Sigmoid colon (tissue), 7 donors: ENCODE data around the gene STK10. TPM values are rescaled to one million over a fixed set of nuclear protein-coding genes. Genes with fewer than 3 reads are reported as not detected.

Experiments
- DNase-seq: peaks from one replicate; pipeline ENCODE4 v3.0.0-alpha.2; 2019
- H3K27ac ChIP-seq, 4 donors: fragments of 200-600 bp; sonication (generic); one replicate each; pipeline ENCODE4 v1.5.1; 2016 to 2019; ENCODE audit warnings: mild to moderate bottlenecking in 1 of 4
- H3K27me3 ChIP-seq, 3 donors: fragments of 200-600 bp; sonication (generic); one replicate each; pipeline ENCODE4 v1.5.1; 2019; ENCODE audit warnings: mild to moderate bottlenecking in 1 of 3
- H3K36me3 ChIP-seq, 4 donors: fragments of 200-600 bp; sonication (generic); one replicate each; pipeline ENCODE4 v1.5.1; 2016 to 2019
- H3K4me1 ChIP-seq, 4 donors: fragments of 200-600 bp; sonication (generic); one replicate each; pipeline ENCODE4 v1.5.1; 2017 to 2019
- H3K4me3 ChIP-seq, 4 donors: fragments of 200-600 bp; sonication (generic); one replicate each; pipeline ENCODE4 v1.5.1; 2017 to 2019; ENCODE audit warnings: mild to moderate bottlenecking in 2 of 4, moderate library complexity in 1 of 4
- H3K9me3 ChIP-seq, 4 donors: fragments of 200-600 bp in 3 of 4; sonication (generic) in 3 of 4; one replicate each; pipeline versions ENCODE4 v1.5.1 to v1.6.1; 2013 to 2019
- CTCF ChIP-seq, 4 experiments: fragments of 450-650 bp in 3 of 4; fragments of 200-600 bp in 1 of 4; IDR thresholded peaks; one replicate each; pipeline ENCODE4 v1.5.1; 2016 to 2019; ENCODE audit warnings: antibody characterized with exemption in 4 of 4, mild to moderate bottlenecking in 3 of 4, moderate library complexity in 2 of 4
- EP300 ChIP-seq, 4 donors: sonication (generic); formaldehyde crosslinking; IDR thresholded peaks; one replicate each; pipeline ENCODE4 v1.6.1; 2017; ENCODE audit warnings: antibody characterized with exemption in 4 of 4
- POLR2A ChIP-seq, 2 donors: fragments of 450-650 bp; IDR thresholded peaks; one replicate each; pipeline ENCODE4 v1.6.1; 2016; ENCODE audit warnings: antibody characterized with exemption in 2 of 2, mild to moderate bottlenecking in 2 of 2, moderate library complexity in 2 of 2
- POLR2AphosphoS5 ChIP-seq, 4 donors: sonication (generic); formaldehyde crosslinking; IDR thresholded peaks; one replicate each; pipeline ENCODE4 v1.6.1; 2017; ENCODE audit warnings: antibody characterized with exemption in 4 of 4
- WGBS, 2 donors: extraction: QIAGEN DNeasy Blood & Tissue Kit; methylation state at CpG; one replicate each; pipeline ENCODE4 v1.1.7; 2013; 5-methylcytosine and 5-hydroxymethylcytosine counted together
- intact Hi-C: fragments of 100-400 bp; cut with DNase I; formaldehyde crosslinking; loops from one replicate; pipeline ENCODE4 v1.15.1; 2023
- polyA plus RNA-seq, 3 donors: library from polyadenylated mRNA; stranded (reverse); fragments of 200-250 nt; gene quantifications; one replicate each; pipeline ENCODE4 v1.2.3, GENCODE V29; 2013
- total RNA-seq, 4 donors: library from RNA; depleted of rRNA; stranded (reverse); fragments of >200 nt; gene quantifications; one replicate each; pipeline ENCODE4 v1.1.0, GENCODE V29; 2016
- donor health status: healthy with polysubstance abuse.
- donor health status: Bipolar disorder and iron deficiency.
- donor health status: healthy.

Gene STK10
- total RNA-seq (10 to 100 TPM in 3 of 4 donors, 1 to 10 TPM in 1; 8.9 to 16.1 (median 12.6) TPM), polyA plus RNA-seq (10 to 100 TPM in 1 of 3 donors, 1 to 10 TPM in 2; 4.2 to 28.6 (median 7.6) TPM)

GRCh38 chr5:172188033-172188892 lies at the start of gene STK10:
STK10 (minus strand) TSS chr5:172188224; CDS start chr5:172188042, 182 bp downstream.
- H3K4me3 ChIP-seq = peak within 1 kb of the TSS; percentile 72 to 87 (median 80)
- peaks cover 0 to 26% (median 16%) of the 10 kb centered on the region in 4 donors for H3K4me1 ChIP-seq
- peak within 1 kb of the TSS; percentile 89 to 93 (median 92) for H3K27ac ChIP-seq
- no peaks in the 10 kb centered on the region for H3K27me3 ChIP-seq
- WGBS, 2 donors = 0 to 1% methylated on average over 102 of the region's 102 CpGs
- TF ChIP-seq CTCF (IDR thresholded peaks at IDR 0.05) (peak; percentile 70 to 91 (median 81)), EP300 (IDR thresholded peaks at IDR 0.05) (no peak), POLR2AphosphoS5 (IDR thresholded peaks at IDR 0.05) (peak in 2 of 4 donors; percentile 60 to 71), POLR2A (IDR thresholded peaks at IDR 0.05) (no peak)
- intact Hi-C loops = loop anchor here (1.0 to 5.0 kb wide), 6 partner anchors 81 to 275 kb away; partner anchors contain the start of genes FBXW11 and SH3PXD2B
- DNase-seq = peak; percentile 96
- H3K9me3 ChIP-seq = no peaks in the 10 kb centered on the region
- H3K36me3 ChIP-seq = no peaks in the 10 kb centered on the region

GRCh38 chr5:172235827-172236736 lies 48.1 kb upstream of the STK10 start:
- TF ChIP-seq EP300 (IDR thresholded peaks at IDR 0.05) = no peak
- no peak for TF ChIP-seq POLR2AphosphoS5 (IDR thresholded peaks at IDR 0.05)
- no peak for TF ChIP-seq POLR2A (IDR thresholded peaks at IDR 0.05)
- no peak for TF ChIP-seq CTCF (IDR thresholded peaks at IDR 0.05)
- WGBS, 2 donors = 23 to 68% methylated on average over 3 of the region's 3 CpGs
- intact Hi-C loops = no loop called here
- no peaks in the 10 kb centered on the region for H3K9me3 ChIP-seq
- no peak overlapping the region for H3K4me3 ChIP-seq
- no peak for DNase-seq
- H3K27me3 ChIP-seq = no peaks in the 10 kb centered on the region
- no peak overlapping the region for H3K27ac ChIP-seq
- peaks cover 0 to 16% (median 9%) of the 10 kb centered on the region in 4 donors for H3K4me1 ChIP-seq
- H3K36me3 ChIP-seq = peaks cover 0 to 30% (median 0%) of the 10 kb centered on the region in 4 donors

GRCh38 chr5:172235132-172235780 lies 47.2 kb upstream of the STK10 start:
- 26 to 31% methylated on average over 4 of the region's 4 CpGs for WGBS, 2 donors
- Histone ChIP-seq H3K4me1 (peaks cover 0 to 16% (median 9%) of the 10 kb centered on the region in 4 donors), H3K36me3 (peaks cover 0 to 38% (median 0%) of the 10 kb centered on the region in 4 donors), H3K4me3 (no peak overlapping the region), H3K27me3 (no peaks in the 10 kb centered on the region), H3K9me3 (no peaks in the 10 kb centered on the region), H3K27ac (no peak overlapping the region)
- TF ChIP-seq EP300 (IDR thresholded peaks at IDR 0.05) = no peak
- no peak for TF ChIP-seq POLR2A (IDR thresholded peaks at IDR 0.05)
- TF ChIP-seq POLR2AphosphoS5 (IDR thresholded peaks at IDR 0.05) = no peak
- TF ChIP-seq CTCF (IDR thresholded peaks at IDR 0.05) = no peak
- intact Hi-C loops = no loop called here
- no peak for DNase-seq

- 97 to 99% methylated on average over 4 of the region's 4 CpGs for WGBS, 2 donors
- H3K4me1 ChIP-seq = peaks cover 0 to 16% (median 9%) of the 10 kb centered on the region in 4 donors
- H3K27me3 ChIP-seq = no peaks in the 10 kb centered on the region
- H3K9me3 ChIP-seq = no peaks in the 10 kb centered on the region
- H3K36me3 ChIP-seq = peaks cover 0 to 39% (median 0%) of the 10 kb centered on the region in 4 donors
- intact Hi-C loops = no loop called here
- H3K27ac ChIP-seq = no peak overlapping the region
- no peak for TF ChIP-seq EP300 (IDR thresholded peaks at IDR 0.05)
- no peak for TF ChIP-seq POLR2AphosphoS5 (IDR thresholded peaks at IDR 0.05)
- no peak for TF ChIP-seq POLR2A (IDR thresholded peaks at IDR 0.05)
- TF ChIP-seq CTCF (IDR thresholded peaks at IDR 0.05) = no peak
- H3K4me3 ChIP-seq = no peak overlapping the region
- DNase-seq = no peak
These were observed 46.0 kb upstream of the STK10 start for GRCh38 chr5:172234031-172234430.
